Upper lobe of left lung (tissue), 4 donors: Measurements from ENCODE around the gene GJB6.

ENCODE experiments used
- CTCF ChIP-seq, 6 experiments: fragments of 450-650 bp in 4 of 6; fragments of 200-600 bp in 2 of 6; sonication (generic) in 2 of 6; IDR thresholded peaks; one replicate each; pipeline ENCODE4 v1.5.1; 2016 to 2019; ENCODE audit warnings: antibody characterized with exemption in 6 of 6
- EP300 ChIP-seq, 4 donors: sonication (generic); formaldehyde crosslinking; IDR thresholded peaks; one replicate each; pipeline ENCODE4 v1.5.1; 2017; ENCODE audit warnings: antibody characterized with exemption in 4 of 4, control low read depth in 2 of 4
- POLR2A ChIP-seq, 4 donors: fragments of 450-650 bp; IDR thresholded peaks; one replicate each; pipeline ENCODE4 v1.5.1; 2016 to 2017; ENCODE audit warnings: antibody characterized with exemption in 4 of 4, mild to moderate bottlenecking in 2 of 4
- POLR2AphosphoS5 ChIP-seq, 2 donors: sonication (generic); formaldehyde crosslinking; IDR thresholded peaks; one replicate each; pipeline ENCODE4 v1.5.1; 2017; ENCODE audit warnings: antibody characterized with exemption in 2 of 2

- TF ChIP-seq CTCF (IDR thresholded peaks at IDR 0.05) (no peak), POLR2AphosphoS5 (IDR thresholded peaks at IDR 0.05) (no peak), POLR2A (IDR thresholded peaks at IDR 0.05) (no peak), EP300 (IDR thresholded peaks at IDR 0.05) (no peak)
These were observed 38.0 kb downstream of the GJB6 start for GRCh38 chr13:20193907-20194631.
